Dendritic cell treated with granulocyte-macrophage colony-stimulating factor and Interleukin-4, amounts not matched to agents 40 ng/mL and 50 ng/mL, for 4 days (primary cell): ENCODE data around the gene ABCA1.
"Not testable (repeated sequence)": the region's sequence is repeated elsewhere in the genome, so short reads cannot be mapped to it uniquely, and the experiment has no call there.

Experiments used
- H3K27ac Mint-ChIP-seq: one replicate; pipeline ENCODE4 v1.8.0; 2022; ENCODE audit warnings: mild to moderate bottlenecking, mixed read lengths
- H3K27me3 Mint-ChIP-seq: one replicate; pipeline ENCODE4 v1.8.0; 2022; ENCODE audit warnings: mild to moderate bottlenecking, mixed read lengths
- H3K36me3 Mint-ChIP-seq: one replicate; pipeline ENCODE4 v1.8.0; 2022; ENCODE audit warnings: low read depth, mixed read lengths
- H3K4me1 Mint-ChIP-seq: one replicate; pipeline ENCODE4 v1.8.0; 2022; ENCODE audit warnings: low read depth, mixed read lengths
- H3K4me3 Mint-ChIP-seq: one replicate; pipeline ENCODE4 v1.8.0; 2022; ENCODE audit warnings: mild to moderate bottlenecking, moderate library complexity, mixed read lengths
- H3K9me3 Mint-ChIP-seq: one replicate; pipeline ENCODE4 v1.8.0; 2022; ENCODE audit warnings: mixed read lengths
- intact Hi-C: fragments of 100-400 bp; cut with micrococcal nuclease; formaldehyde crosslinking; loops from one replicate; pipeline ENCODE4 v1.15.0; 2022

Gene ABCA1

DNA sequence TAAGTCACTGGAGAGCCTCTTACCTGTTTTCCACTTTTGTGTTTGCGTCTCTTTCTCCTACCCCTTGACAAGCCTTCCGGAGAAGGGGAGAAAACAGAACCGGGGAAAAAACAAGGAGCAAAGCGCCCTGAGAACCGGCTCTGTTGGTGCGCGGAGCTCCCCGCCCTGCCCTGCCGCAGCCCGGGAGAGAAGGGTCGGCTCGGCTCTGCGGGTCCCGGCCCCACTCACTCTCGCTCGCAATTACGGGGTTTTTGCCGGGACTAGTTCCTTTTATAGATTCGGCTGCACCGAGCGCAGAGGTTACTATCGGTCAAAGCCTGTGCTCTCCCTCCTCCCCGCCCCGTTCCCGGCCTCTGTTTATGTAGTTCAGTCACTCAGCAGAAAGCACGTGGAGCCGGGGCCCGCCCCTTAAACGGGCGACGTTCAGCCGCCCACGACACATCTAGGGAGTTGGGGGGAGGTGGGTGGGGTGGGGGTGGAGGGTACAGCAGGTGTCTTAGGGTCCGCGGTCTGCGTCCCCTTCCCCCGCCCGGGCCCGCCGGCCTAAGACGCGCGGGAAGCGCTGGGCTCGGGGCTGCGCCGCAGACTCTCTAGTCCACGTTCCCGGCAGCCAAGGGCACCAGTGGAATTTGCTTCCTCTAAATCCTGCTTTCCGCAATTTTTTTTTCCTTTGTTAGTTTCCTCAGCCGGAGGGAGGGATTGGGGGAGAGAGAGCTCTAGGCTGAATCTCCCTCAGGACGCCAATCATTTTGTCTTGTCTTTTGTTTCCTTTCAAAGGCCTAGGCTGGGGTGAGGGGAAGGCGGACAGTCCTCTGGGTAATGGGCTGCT lies at the start of gene ABCA1:
Gene ABCA1 (minus strand): TSS at position 244 of the 829 bp plus-strand sequence. CDS start 24,476 bp downstream, outside the sequence.
- peak within 1 kb of the TSS; percentile 99 for H3K4me3 Mint-ChIP-seq
- no peaks in the 10 kb centered on the region for H3K9me3 Mint-ChIP-seq
- peaks cover 27% of the 10 kb centered on the region for H3K4me1 Mint-ChIP-seq
- H3K36me3 Mint-ChIP-seq: peaks cover 22% of the 10 kb centered on the region
- intact Hi-C loops: loop anchor here (1.0 to 10.0 kb wide), 6 partner anchors 40 to 317 kb away; partner anchors contain the start of gene SLC44A1
- peak within 1 kb of the TSS; percentile 98 for H3K27ac Mint-ChIP-seq
- H3K27me3 Mint-ChIP-seq: peaks cover 7% of the 10 kb centered on the region

GRCh38 chr9:104977580-104977979 lies 49.6 kb upstream of the ABCA1 start:
- H3K36me3 Mint-ChIP-seq: no peaks in the 10 kb centered on the region
- peaks cover 2% of the 10 kb centered on the region for H3K27me3 Mint-ChIP-seq
- no peak overlapping the region for H3K27ac Mint-ChIP-seq
- no peaks in the 10 kb centered on the region for H3K9me3 Mint-ChIP-seq
- H3K4me1 Mint-ChIP-seq: peaks cover 19% of the 10 kb centered on the region
- intact Hi-C loops: no loop called here
- H3K4me3 Mint-ChIP-seq: no peak overlapping the region

DNA sequence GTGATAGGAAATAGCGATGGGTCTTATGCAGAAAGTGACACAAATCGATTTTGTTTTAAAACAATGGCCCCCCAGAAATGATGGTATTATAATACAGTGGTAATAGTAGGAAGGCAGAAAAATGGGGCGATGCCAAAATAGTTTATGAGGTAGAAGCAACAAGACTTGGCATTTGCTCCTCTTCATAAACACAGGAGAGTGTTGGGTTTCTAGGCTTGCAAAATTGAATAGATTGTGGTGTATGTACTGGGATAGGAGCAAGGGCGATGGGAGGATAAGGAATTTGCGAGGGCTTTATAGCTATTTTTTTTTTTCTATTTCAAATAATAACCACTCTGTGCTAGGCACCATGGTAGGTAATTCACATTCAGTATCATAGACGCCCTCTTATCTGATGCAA lies 49.2 kb upstream of the ABCA1 start:
- Mint-ChIP-seq H3K36me3 (no peaks in the 10 kb centered on the region), H3K9me3 (no peaks in the 10 kb centered on the region), H3K27ac (no peak overlapping the region), H3K4me3 (no peak overlapping the region), H3K27me3 (peaks cover 4% of the 10 kb centered on the region), H3K4me1 (peaks cover 15% of the 10 kb centered on the region)
- intact Hi-C loops: no loop called here

- H3K27ac Mint-ChIP-seq, H3K9me3 Mint-ChIP-seq, H3K36me3 Mint-ChIP-seq, H3K4me3 Mint-ChIP-seq, H3K27me3 Mint-ChIP-seq, intact Hi-C loops: not testable (repeated sequence)
- peaks cover 11% of the 10 kb centered on the region for H3K4me1 Mint-ChIP-seq
Measured at GRCh38 chr9:104975966-104976595, 48.1 kb upstream of the ABCA1 start.

DNA sequence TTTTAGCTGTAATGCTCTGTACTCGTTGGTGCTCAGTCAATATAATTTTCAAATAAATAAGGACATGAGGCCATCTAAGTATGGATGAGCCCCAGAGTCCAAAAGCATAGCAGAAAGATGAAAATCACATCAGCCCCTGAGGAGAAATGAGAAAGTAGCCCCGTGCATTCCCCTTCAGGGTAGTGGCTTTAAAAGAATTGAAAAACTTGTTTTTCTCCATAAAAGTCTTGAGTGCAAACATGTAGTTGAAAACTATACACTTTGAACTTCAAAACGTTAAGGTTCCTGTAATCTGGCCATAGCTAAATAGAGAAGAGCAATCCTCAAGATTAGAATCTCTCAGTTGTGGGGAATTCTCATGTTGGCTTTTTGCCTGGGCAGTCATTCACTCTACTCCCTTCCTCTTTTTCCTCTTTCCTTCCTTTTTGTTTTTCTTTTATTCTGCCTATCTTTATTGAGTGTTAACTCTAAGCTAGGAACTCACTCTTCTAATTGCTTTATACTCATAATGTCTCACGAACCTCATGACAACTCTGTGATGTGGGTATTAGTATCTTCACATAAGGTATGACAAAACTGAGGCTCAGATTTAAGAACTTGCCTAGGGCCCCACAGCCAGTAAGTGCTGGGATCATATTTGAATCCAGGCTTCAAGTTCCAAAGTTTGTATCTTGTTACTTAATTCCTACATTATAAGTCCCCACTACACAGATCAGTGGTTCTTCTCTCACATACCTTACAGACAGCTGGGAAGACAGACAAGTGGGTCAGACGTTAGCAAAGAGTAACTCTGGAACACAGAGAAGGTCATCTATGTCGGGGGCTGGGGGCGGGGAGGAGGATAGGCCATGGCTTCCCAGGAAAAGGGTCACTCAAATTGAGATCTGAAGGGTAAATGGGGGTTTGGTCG lies 46.4 kb upstream of the ABCA1 start:
- peaks cover 6% of the 10 kb centered on the region for H3K27me3 Mint-ChIP-seq
- H3K27ac Mint-ChIP-seq: no peak overlapping the region
- intact Hi-C loops: no loop called here
- H3K4me1 Mint-ChIP-seq: peaks cover 11% of the 10 kb centered on the region
- H3K36me3 Mint-ChIP-seq: no peaks in the 10 kb centered on the region
- H3K9me3 Mint-ChIP-seq: no peaks in the 10 kb centered on the region
- no peak overlapping the region for H3K4me3 Mint-ChIP-seq

GRCh38 chr9:104972242-104972866 lies 44.4 kb upstream of the ABCA1 start:
- H3K4me3 Mint-ChIP-seq: no peak overlapping the region
- no peaks in the 10 kb centered on the region for H3K9me3 Mint-ChIP-seq
- intact Hi-C loops: no loop called here
- H3K36me3 Mint-ChIP-seq: peaks cover 6% of the 10 kb centered on the region
- peaks cover 6% of the 10 kb centered on the region for H3K27me3 Mint-ChIP-seq
- peaks cover 24% of the 10 kb centered on the region for H3K4me1 Mint-ChIP-seq
- no peak overlapping the region for H3K27ac Mint-ChIP-seq

DNA sequence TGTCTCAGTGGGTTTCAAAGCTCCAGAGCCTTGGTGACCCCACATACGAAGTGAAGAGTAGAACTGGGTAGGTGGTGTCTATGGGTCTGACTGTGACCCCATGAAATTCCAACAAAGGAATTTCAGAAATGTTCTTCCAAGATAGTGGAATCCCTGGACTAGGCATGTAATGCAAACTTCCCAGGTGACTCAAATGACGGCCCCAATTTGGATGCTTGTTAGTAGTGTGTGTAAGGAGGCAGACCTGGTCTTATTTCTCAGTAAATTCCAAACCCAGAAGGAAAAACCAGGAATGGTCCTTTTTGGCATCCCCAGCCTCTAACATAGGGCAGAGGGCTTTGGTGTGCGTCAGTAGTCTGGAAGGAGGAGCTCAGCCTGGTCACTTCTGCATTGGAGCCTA lies 43.6 kb upstream of the ABCA1 start:
- Mint-ChIP-seq H3K9me3 (no peaks in the 10 kb centered on the region), H3K36me3 (peaks cover 6% of the 10 kb centered on the region), H3K4me3 (no peak overlapping the region), H3K4me1 (peaks cover 24% of the 10 kb centered on the region), H3K27me3 (peaks cover 6% of the 10 kb centered on the region), H3K27ac (no peak overlapping the region)
- intact Hi-C loops: no loop called here

DNA sequence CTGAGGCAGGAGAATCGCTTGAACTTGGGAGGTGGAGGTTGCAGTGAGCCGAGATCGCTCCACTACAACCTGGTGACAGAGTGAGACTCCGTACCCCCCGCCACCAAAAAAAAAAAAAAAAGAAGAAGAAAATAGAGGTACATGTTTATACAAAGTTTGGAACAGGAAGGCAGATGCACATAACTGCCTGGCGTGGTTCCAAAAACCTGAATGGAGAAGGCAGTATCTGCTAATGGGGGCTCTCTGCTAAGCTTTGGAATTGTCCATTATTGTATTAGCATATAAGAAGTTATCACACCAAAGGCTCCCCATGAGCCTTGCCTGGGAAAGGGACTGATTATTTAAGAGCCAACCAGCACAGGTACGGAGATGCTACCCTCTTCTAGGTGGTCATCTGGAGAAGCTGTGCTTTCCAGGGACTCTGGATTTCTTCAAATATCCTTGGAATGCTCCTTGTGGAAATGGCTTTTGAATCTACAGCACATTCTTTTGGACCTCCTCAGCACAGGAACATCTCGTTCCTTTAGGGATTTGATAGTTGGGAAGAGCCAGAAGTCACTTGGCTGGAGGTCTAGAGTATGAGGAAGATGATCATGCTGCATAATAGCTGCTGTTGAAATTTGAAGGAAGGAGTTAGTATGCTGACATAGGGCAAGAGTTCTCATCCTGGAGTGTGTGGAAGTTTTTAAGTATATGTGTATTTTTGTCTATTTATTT lies 42.5 kb upstream of the ABCA1 start:
- Mint-ChIP-seq H3K27me3 (peaks cover 6% of the 10 kb centered on the region), H3K4me3 (no peak overlapping the region), H3K4me1 (peaks cover 19% of the 10 kb centered on the region), H3K36me3 (peaks cover 6% of the 10 kb centered on the region), H3K27ac (no peak overlapping the region), H3K9me3 (no peaks in the 10 kb centered on the region)
- intact Hi-C loops: no loop called here

DNA sequence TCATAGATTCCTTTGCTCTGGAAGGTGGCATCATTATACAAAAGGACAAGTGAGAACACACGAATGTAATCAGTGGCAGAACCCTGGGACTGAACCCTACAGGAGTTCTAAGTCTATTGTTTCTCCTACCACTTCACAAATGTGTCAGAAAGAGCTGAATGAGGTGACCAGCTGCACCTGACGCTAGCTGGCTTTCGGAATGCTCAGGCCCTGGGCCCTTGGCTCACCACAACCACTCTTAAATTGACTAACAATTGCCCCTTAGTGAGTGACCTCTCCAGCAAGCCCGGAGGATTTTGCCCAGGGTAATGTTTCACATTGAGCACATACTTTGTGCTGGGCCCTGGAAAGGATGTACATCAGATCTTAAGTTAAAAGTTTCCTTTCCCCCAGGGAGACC lies 41.2 kb upstream of the ABCA1 start:
- Mint-ChIP-seq H3K4me3 (peak overlapping the region; percentile 97), H3K36me3 (peaks cover 6% of the 10 kb centered on the region), H3K27me3 (peaks cover 6% of the 10 kb centered on the region), H3K27ac (peak overlapping the region; percentile 85), H3K9me3 (no peaks in the 10 kb centered on the region), H3K4me1 (peaks cover 14% of the 10 kb centered on the region)
- intact Hi-C loops: loop anchor here (2.0 to 10.0 kb wide), 2 partner anchors 104 to 186 kb away; no protein-coding TSS in a partner anchor

DNA sequence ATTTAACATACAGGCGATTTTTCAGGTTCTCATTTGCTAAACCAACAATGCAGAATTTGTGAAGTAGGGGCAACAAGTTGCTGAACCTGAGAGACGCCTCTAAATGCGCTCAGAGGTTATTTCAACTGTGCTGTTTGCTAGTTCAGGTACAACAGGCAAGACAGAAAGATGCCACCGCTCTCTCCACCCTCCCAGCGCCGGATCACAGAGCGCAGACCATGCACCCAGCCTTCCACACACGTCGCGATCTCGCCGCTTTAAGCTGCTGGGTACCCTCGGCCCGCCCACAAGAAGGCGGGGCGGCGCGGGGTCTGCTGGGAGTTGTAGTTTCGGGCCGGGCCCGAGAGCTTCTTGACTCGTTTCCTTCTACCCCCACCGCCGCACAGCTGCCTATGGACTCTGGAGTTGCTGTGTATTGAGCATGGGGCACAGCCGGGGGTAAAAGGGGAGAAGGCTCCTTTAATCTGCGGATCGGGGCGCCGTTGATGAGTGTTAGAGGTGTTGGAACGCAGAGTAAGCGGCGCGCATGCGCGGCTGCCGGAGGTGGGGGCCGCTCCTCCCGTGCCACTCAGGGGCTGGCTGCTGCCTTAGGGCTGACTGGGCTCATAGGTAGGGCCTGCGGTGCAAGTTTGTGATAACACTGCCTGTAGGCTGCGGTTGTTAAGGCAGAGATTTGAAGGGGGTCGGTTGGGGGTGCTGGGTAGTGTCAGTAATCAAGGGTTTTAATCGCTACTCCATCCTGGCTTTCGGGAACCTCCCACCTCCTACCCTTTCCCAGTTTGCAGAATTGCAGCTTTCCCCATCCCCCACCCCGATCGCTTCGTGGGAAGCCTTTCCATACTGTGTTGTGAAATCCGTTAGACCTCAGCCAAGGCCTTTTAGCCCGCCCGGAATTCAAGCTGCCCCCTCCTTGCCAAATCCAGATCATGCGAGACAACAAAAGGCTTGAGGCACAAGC lies 40.3 kb upstream of the ABCA1 start:
- Mint-ChIP-seq H3K27ac (peak overlapping the region; percentile 85), H3K4me1 (peaks cover 19% of the 10 kb centered on the region), H3K4me3 (peak overlapping the region; percentile 97), H3K36me3 (peaks cover 6% of the 10 kb centered on the region), H3K9me3 (no peaks in the 10 kb centered on the region), H3K27me3 (peaks cover 6% of the 10 kb centered on the region)
- intact Hi-C loops: loop anchor here (1.0 to 10.0 kb wide), 3 partner anchors 40 to 186 kb away; partner anchors contain the start of gene ABCA1

DNA sequence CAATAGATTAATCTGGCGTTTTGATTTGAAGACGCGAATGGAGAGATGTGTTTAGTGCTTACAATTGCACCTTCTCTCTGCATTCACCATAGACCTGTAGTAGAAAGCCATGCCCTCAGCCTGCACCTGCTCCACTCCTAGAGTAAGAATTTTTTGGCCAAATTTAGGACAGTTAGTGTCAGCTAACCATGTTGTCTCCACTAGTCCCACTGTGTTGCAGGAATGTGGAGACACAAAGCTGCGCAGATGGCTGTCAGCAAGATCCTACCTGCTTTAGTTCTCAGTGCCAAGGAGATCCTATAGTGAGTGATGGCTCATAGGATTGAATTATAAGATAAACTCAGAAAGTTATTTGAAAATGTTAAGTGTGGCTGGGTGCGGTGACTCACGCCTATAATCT lies 35.1 kb upstream of the ABCA1 start:
- Mint-ChIP-seq H3K27me3 (no peaks in the 10 kb centered on the region), H3K36me3 (peaks cover 1% of the 10 kb centered on the region), H3K27ac (no peak overlapping the region), H3K4me1 (peaks cover 38% of the 10 kb centered on the region), H3K9me3 (no peaks in the 10 kb centered on the region), H3K4me3 (no peak overlapping the region)
- intact Hi-C loops: loop anchor here (10.0 kb wide), 1 partner anchor 98 kb away; no protein-coding TSS in a partner anchor
